ENCODE data around the gene UBE2H.

DNA sequence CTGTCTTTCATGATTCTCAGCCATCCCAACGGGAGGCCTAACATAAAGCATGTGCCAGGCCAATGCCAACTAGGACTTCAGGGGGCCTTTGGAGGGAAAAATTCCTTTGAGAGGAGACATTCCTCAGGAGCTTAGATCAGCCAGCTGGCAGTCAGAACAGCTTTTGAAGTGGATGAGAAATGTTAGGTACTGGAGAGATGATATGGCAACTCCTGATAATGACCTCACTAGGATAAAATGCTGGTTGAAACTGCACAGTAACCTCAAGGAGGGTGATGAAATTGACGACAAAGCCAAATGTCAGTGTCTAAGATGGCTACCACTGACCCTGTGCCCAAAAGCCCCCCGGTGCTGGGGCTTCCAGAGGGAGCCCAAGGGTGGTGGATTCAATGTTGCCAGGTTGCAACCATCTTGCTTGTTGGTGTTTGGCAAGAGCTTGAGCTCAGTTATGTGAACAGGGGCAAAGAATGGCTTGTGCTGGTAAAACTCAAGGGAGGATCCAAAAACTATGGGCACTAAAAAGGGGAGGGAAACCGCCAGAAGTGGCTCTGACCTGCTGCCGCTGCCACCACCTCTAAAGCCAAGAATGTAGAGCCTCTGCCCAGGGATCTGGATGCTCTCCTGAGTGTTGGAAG is 121.2 kb downstream of the UBE2H start:
- TF ChIP-seq, protein P1, sequence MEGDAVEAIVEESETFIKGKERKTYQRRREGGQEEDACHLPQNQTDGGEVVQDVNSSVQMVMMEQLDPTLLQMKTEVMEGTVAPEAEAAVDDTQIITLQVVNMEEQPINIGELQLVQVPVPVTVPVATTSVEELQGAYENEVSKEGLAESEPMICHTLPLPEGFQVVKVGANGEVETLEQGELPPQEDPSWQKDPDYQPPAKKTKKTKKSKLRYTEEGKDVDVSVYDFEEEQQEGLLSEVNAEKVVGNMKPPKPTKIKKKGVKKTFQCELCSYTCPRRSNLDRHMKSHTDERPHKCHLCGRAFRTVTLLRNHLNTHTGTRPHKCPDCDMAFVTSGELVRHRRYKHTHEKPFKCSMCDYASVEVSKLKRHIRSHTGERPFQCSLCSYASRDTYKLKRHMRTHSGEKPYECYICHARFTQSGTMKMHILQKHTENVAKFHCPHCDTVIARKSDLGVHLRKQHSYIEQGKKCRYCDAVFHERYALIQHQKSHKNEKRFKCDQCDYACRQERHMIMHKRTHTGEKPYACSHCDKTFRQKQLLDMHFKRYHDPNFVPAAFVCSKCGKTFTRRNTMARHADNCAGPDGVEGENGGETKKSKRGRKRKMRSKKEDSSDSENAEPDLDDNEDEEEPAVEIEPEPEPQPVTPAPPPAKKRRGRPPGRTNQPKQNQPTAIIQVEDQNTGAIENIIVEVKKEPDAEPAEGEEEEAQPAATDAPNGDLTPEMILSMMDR (conservative IDR thresholded peaks at IDR 0.05), result no peak
- no peak for TF ChIP-seq ZFX (IDR thresholded peaks at IDR 0.05)

Data from C4-2B (cell line).